ENCODE results near the gene KRTAP24-1.

KRTAP24-1 gene, protein sequence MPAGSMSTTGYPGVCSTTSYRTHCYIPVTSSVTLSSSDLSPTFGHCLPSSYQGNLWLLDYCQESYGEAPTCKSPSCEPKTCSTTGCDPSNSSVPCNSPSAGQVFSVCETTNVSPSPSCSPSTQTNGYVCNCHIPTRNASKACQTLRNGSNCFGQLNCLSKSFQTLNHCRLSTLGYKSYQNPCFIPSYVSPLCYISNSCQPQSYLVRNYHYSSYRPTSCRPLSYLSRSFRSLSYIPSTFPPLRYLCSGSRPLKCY

DNA sequence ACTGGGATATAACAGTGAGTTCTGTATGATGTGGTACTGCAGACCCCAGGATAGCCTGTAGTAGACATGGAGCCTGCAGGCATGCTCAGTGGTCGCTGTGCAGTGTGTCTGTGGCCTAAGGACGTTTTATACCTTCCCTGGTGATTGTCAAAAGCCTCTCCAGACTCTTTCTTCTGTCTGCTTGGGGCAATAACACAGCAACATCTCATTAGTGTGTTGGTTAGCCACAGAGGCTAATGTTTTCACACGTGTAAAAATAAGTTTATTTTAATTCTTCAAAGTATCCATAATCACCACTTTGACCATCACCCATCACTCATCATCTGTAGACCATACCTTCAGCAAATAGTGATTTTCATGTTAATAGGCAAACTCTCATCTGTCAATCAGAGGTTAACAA, at the start of gene KRTAP24-1:
Gene KRTAP24-1 (minus strand): TSS at position 101 of the 400 bp plus-strand sequence. CDS start 18 bp downstream, at position 83.
- no peak for DNase-seq

DNA sequence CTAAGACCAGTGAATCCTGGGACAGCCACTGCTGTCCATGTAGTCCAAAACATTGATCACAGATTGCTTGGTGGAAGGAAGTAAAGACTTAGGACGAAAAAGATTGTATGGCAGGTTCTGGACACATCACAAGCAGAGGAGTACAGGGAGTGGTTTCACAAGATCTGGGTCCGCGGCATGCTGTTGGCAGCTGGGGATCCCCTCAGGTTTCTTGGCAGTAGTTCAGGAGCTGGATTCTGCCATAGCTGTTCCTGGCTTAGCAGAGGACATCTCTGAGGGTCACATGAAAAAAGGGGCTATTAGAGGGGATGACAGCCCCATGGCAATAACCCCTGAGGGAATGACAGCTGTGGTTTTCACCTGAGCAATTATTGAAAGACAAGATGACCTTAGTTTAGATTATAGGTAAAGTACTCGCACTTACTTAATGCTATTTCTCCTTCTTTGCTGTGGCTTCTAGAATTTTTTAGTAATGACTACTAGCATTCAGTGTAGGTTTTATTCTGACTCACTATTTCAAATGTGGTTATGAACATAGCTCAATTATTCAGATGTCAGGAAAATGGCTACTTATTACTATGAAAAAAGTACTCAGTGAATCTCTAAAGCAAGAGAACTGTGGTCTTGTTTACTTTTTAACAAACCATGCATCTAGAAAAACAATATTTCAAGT, 46.6 kb upstream of the KRTAP24-1 start:
- no peak for DNase-seq

DNA sequence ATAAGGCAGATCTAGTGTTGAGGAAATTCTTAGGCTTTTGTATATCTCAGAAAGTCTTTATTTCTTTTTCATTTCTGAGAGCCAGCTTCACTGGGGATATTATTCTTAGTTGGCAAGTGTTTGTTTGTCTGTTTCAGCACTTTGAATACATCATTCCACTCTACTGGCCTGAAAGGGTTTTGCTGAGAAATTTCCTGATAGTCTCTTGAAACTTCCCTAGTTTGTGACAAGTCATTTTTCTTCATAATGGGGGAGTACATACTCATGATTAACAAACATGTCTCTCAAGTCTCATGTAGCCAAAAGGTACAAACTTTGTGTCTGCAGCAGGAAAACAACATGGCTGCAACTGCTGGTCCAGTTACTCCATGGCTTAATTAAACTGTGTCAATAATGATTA, 43.6 kb upstream of the KRTAP24-1 start:
- no peak for DNase-seq

DNA sequence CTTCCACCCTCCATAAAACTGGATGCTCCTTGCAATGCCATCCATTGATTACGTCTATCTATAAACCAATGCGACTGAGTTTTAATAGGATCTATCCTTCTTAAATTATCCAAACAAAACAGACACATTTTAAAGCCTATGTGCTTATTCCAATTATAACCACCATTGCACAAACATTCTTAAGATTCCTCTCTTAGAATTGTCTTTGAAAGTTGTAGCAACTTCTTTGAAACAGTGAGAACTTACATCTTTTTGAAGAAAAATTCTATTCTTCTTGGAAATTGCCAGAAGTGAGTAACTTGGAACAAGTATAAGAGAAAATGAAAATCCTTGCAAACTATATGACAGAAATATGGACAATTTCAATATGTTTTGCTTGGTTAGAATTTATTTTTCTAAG, 37.5 kb upstream of the KRTAP24-1 start, which contains the start of gene KRTAP26-1:
Gene KRTAP26-1 (minus strand): TSS at position 101 of the 400 bp plus-strand sequence. CDS start 280 bp downstream, outside the sequence.
- DNase-seq: no peak

DNA sequence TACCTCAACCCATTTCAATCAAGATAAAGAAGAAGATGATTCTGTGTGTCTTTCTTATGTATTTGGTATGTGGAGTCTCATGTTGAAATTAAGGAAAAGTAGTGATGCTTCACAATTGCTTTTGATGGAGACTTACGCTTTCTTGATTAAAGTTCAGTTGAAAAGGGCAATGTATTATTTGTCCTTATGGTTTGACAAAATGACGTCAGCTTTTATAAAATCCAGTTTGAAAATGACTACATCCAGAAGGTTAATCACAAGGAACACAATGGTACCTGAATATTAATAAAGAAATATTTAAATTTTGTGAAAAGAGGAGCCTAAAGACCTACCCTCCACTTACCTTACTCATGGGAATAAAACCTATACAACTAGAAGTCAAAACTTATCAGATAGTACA, 33.0 kb upstream of the KRTAP24-1 start:
- DNase-seq: no peak

DNA sequence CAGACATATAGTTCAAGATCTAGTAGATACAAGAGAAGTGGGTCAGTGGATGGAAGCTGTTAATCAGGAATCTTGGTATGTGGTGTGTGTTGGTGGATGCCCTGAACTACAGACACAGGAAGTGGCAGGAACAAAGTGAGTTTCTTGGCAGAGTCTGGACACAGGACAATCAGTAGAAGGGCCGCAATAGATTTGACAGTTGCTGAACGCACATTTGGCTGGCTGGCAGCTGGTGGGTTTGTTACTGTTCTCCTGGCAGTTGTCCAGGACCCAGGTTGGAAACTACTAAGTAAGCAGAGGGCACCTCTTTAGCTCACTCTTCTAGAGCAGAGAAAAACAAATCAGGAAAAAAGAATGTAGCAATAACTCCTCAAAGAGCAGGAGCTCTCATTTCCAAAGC, 24.1 kb upstream of the KRTAP24-1 start:
- peak; percentile 74 for DNase-seq

DNA sequence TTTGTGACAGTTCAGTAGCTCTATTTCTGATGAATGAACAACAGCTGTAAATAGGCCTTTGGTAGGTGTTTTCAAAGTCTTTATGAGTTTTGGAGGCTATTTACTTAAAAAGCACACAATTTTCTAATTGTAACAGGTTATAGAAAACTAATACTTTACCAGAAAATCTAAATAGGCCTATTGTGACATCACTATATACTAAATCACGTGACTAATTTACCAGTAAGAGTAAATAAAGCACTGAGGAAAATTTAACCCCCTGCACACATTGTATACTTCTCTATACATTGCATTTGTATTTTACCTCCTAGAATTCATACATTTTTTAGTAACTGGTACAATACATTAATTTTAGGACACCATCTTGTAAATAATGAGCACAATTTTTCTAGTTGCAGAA, 22.4 kb upstream of the KRTAP24-1 start:
- DNase-seq: no peak

DNA sequence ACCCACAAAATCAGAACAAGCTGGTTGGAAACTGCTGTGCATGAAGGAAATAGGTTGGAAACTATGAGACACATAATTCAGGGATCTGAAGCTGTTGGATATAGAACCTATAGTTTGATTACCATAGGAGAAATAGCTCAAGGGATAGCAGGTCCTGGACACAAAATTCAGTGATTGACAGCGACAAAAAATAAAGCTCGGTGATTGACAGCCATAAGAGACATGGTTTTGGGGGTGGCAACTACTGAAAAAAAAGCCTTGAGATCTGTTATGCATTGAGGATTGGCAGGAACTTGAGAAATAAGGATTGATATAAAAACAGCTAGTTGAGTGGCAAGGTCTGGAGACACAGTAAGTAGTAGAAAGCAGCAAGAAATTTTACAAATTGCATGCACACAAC, 6.5 kb upstream of the KRTAP24-1 start, which contains the start of gene KRTAP25-1:
Gene KRTAP25-1 (minus strand): TSS at position 300 of the 400 bp plus-strand sequence. CDS start 24 bp downstream, at position 276.
- DNase-seq: no peak

DNA sequence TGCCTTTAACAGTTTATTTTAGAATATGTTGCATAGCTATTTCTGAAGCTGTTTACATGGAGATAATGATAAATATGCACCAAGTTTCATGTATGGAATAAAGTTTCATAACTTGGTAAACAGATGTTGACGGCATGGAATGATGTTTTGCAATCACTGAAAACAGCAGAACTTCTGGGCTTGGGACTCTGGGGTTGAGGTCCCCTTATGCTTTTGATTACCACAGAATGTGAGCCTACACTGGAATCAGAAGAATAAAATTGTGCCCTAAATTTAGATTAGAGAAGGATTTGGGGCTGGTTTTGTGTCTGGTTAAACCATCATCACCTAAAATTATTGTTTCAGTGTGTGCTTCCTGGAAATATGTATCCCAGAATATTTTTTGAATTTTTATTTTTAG, 11.1 kb downstream of the KRTAP24-1 start:
- DNase-seq: no peak

DNA sequence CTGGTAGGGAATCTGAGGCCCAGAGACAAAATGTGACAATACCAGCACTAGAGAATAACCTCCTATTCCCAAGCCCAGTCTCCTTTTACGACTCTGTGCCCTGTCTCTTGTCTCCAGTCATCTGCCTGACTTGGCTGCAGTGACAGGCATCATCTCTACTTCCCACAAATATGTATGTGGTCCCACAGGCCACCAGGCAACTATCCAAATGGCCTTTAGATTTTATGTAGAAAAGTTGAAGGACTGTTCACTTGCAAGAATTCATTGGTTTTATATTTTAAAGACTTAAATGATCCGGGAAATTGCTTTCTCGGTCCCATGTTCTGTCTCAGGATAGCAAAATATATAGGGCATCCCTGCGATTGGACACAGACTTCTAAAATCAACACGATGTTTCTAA, 11.6 kb downstream of the KRTAP24-1 start:
- DNase-seq: no peak

DNA sequence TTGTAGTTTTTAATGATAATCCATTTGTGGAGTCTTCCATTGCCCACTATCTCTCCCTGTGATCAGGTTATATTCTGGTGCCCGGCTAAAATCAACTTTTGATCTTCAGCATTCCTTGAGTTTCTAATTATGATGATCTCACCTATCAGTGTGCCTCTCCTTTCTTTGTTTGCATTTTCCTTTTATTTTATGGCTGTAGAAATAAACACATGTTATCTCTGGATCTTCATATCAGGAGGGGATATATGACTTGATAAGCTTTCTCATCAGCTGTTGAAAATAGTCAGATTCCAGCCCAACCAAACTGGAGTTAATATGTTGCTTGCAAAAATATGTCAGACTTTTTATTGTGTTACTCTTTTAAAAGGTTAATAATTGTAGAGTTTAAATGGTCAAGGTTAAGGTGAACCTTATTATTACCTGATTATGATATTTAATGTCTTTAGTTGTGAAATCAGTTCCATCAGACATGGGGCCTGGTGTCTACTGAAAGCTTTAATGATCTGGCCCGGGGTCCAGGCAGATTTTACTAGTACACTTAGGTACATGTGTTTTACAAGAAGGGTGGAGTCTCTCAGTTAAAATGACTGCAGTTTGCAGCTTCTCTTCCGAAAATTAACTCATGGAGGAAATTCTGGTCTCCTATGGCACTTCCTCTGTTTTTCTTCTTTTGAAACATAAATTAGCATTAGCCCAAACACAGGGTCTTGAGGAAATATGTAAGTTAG, 12.8 kb downstream of the KRTAP24-1 start:
- DNase-seq: no peak

DNA sequence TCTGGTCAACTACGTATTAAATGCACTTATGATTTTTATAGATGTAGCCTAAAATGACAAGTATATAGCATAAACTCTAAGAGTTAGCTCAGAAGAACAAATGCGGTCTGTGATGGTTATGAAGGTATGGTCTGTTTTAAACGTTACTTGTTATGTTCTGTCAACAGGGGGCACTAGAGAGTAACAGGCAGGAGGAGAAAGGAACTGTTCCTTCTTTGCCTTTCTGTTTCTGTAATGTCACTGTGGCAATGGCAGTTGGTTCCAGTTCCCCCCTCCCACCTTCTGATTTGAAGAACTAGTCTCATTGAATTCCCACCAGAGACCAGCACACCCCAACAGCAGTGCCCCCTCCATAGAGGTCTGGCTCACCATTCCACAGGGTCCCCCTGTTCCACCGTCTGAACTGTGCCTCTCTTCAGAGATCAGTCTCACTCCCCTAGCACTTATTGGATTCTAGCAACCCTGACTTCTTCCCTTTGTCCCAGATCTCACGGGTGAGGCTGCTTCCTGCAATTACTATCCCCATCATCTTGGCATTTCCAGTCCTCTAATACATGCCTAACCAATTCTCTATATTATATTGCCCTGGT, 14.0 kb downstream of the KRTAP24-1 start:
- DNase-seq: no peak

DNA sequence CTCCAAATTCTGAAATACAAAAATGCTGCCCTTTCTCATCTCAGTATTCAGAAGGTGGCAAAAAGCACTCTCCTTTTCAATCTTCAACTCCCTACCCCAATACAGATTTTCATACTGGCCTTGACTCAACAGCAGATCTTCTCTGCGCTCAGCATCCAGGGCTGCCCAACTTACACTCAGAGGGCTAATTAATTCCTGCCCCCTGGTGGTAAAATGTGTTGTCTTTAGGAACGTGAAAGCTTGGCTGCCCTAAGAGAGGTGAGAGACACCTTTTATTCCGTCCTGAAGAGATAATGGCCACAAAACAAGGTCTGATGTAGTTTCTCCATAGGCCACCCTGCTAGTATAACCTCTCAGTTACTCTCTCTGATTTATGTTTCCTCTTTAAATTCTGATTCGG, 25.0 kb downstream of the KRTAP24-1 start:
- DNase-seq: no peak

DNA sequence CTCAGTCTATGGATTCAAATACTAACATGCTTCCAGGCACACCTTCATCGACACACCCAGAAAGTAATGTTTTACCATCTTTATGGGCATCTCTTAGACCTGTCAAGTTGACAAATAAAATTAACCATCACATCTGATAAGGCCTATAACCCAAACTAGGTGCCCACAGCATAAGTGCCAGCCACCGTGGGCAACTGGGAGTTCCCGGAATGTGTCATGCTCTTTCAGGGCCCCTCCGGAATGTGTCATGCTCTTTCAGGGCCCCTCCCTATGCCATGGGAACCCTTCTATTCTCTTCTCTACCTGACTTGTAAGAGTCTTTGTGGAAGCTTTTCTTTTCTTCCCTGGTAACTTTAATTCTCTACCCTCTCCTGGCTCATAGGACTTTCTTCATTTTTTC, 26.6 kb downstream of the KRTAP24-1 start:
- DNase-seq: no peak

DNA sequence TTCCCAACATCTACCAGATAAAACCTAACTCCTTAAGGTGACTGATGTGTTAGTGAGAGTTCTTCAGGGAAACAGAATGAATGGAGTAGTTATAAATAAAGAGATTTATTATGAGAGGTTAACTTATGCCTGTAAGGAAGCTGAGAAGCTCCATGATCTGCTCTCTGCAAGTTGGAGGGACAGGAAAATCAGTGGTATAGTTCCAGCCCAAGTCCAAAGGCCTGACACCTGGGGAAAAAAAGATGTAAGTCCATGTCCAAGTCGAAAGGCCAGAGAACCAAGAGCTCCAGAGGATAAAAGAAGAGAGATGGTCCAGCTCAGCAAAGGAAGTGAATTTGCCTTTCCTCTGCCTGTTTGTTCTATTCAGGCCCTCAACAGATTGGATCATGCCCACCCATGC, 27.1 kb downstream of the KRTAP24-1 start:
- DNase-seq: no peak

DNA sequence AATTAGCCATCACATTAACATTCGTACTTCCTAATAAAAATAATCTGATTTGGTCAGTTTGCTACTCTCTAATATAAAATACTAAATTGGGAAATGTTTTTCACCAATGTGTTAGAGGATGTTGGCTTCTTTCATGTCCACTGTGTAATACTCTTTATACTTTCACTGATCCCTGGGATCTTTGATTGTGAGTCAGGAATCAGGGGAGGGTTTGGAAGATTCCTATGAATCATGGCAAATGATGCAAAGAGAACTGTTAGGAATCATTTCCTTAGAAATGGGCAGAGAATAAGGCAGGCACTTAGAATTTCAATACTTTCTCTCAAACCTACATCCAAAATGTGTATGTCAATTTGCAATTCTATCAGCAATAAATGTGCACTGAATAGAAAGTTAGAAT, 31.0 kb downstream of the KRTAP24-1 start:
- no peak for DNase-seq

DNA sequence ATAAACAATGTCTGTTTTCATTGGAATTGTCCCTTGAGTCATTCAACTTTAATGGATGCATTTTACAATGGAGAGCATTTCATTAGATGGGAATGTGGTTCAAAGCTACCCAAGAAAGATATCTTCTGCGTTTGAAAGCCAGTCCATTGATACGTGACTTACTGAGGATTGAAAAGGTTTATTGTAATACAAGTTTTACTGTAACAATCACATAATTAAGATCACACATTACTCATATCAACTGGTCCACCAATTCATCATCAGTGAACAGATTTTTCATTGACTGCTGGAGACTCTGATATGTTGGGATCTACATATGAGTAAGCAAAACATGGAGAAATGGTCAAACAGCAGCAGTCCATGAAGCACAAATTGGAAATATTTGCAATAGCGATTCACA, 32.8 kb downstream of the KRTAP24-1 start:
- DNase-seq: no peak

DNA sequence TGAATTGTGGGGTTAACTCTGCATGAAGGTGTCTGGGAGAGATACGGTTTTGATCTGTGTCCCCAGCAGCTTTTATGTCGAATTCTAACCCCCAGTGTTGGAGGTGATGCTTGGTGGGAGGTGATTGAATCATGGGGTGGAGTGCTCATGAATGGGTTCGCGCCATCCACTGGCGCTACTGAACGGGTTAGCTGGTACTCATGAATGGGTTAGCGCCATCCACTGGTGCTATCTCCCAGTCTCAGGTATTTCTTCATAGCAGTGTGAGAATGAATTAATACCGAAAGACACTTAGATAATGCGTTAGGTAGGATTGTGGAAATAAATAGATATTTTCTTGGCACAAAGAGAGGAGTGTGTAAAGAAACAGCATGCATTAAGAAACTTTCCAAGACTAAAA, 33.9 kb downstream of the KRTAP24-1 start:
- no peak for DNase-seq

DNA sequence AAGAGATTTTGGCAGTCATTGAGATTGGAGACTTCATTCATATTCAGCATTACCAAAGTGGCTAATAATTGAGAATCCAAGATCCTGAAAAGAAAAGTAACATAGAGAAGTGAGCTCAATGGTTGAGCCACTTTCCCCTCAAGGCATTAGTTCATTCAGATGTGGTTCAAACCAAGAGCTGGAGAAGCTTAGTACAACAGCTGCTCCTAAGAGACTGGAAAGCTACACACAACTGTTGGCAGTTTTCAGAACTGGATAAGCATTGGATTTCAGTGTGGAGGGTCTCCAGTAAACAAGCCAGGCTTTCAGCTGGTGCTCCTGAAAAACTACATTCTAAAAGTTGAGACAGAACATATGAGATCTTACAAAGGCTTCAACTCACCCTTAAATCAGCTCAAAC, 37.7 kb downstream of the KRTAP24-1 start:
- DNase-seq: no peak

DNA sequence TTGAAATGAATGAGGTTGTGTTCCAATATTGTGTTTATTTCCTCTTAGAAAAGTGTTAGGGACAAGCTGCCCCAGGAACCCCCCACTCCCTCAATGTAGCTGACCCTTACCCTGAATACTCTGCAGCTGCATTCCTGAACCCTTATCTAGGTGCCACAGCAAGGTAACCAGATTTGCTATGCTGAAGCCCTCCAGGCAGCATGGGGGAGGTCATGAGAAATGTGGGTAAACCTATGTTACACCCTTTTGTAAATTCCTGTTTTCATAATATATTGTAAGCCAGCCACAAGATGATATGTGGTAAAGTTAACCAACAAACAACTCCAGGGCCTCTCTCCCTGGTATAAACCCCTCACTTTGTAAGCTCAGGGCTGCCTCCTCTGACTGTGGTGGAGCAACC, 39.1 kb downstream of the KRTAP24-1 start:
- DNase-seq: no peak

DNA sequence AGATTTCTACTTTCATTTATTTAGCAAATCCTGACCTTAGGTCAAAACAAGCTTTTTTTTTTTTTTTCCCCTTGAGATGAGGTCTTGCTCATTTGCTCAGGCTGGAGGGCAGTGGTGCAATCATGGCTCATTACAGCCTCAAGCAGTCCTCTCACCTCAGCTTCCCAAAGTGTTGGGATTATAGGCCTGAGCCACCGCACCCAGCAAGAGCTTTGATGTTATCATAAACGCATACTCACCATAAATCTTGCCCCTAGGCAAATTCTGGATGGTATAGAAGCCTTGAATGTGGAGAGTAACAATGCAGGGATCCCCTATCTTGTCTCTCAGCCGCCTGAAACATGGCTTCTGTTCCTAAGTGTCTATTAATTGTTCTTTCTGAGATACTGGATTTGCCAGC, 42.1 kb downstream of the KRTAP24-1 start:
- no peak for DNase-seq

DNA sequence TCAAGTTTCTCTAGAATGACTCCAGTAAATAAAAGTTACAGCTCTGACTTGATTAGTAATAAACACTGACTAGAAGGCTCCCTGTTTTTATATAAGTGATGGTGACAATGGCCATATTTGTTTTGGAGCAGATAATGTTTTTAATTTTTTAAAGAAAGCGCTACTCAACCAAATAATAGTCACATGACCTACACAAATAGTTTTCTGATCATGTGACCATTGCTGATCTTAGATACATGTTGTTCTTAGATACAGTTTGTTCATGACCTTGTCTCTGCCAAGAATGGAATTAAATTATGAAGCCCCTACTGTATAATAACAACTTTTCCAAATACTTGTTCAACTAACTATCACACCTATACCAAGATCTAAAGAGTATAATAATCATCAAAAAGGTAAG, 44.6 kb downstream of the KRTAP24-1 start:
- DNase-seq: no peak

DNA sequence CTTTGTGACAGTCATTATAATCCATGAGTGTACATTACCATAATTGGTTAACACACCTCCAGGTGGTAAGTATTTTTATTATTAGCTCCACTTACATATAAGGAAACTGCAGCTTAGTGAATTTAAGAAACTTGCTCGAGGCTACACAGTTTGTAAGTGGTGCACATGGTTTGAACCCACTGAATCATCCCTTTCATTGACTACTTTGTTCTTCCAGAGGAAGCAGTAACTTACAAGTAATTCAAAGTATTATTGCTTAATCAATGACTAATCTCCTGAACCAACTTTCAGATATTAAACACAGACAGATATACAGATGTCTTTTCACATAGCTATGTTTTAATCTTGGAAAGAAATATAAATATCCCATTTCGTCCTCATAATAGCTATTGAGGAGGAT, 48.1 kb downstream of the KRTAP24-1 start:
- DNase-seq: no peak

DNA sequence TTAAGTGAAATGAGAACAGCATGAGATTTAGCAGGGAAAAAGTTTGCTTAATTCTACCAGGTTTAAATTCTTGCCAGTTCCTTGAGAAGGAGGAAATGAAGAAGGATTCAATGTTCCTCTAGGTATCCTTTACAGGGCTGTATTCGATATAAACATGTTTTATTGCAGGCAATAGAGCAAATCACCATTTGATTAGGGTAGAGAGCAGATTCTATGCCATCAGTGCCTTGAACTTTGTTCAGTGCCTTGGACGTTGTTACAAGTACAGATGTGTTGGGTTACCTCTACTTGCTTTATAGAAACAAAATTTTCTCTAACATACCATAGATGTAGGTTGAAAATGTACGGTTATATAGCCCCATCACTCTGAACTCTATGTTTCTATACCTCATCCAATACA, 48.7 kb downstream of the KRTAP24-1 start:
- no peak for DNase-seq

Data from NCI-H1092 treated with DMSO at 0.1 percent for 48 hours (cell line).